ENCODE measurements around the gene OMP. TPM values are rescaled to one million over a fixed set of nuclear protein-coding genes. Genes with fewer than 3 reads are reported as not detected.

The OMP gene
- total and polyA plus RNA-seq, 7 donors: 0.32 TPM; not detected in 6

- no peak for TF ChIP-seq CTCF (IDR thresholded peaks at IDR 0.05)
- DNase-seq (no peak), ATAC-seq (no peak)
- H3K27me3 ChIP-seq (ENCODE audit: insufficient read depth in 3 of 3, low read length in 2 of 3): no peaks in the 10 kb centered on the region
- intact Hi-C loops (cut with DNase I): no loop called here
- no peaks in the 10 kb centered on the region for H3K9me3 ChIP-seq
- no peak overlapping the region for H3K27ac ChIP-seq
- no peaks in the 10 kb centered on the region for H3K36me3 ChIP-seq (ENCODE audit: insufficient read depth in 1 of 2, low read depth in 1 of 2)
- WGBS, 3 donors: 88 to 90% (median 89%) methylated on average over 7 of the region's 7 CpGs
- no peaks in the 10 kb centered on the region for H3K4me1 ChIP-seq
- no peak overlapping the region for H3K4me3 ChIP-seq
These were observed 42.3 kb downstream of the OMP start for GRCh38 chr11:77144857-77145428.

- no peak for ATAC-seq
- H3K9me3 ChIP-seq: no peaks in the 10 kb centered on the region
- H3K36me3 ChIP-seq (ENCODE audit: insufficient read depth in 1 of 2, low read depth in 1 of 2): no peaks in the 10 kb centered on the region
- no peak overlapping the region for H3K4me3 ChIP-seq
- H3K27ac ChIP-seq: no peak overlapping the region
- no peak for TF ChIP-seq CTCF (IDR thresholded peaks at IDR 0.05)
- H3K27me3 ChIP-seq (ENCODE audit: insufficient read depth in 3 of 3, low read length in 2 of 3): no peaks in the 10 kb centered on the region
- intact Hi-C loops (cut with DNase I): no loop called here
- 81 to 88% (median 87%) methylated on average over 10 of the region's 10 CpGs for WGBS, 3 donors
- H3K4me1 ChIP-seq: no peaks in the 10 kb centered on the region
- peak in 1 of 2 donors; percentile 42 for DNase-seq
These were observed 43.8 kb downstream of the OMP start for GRCh38 chr11:77146261-77147035.

GRCh38 chr11:77147036-77147315 is 44.3 kb downstream of the OMP start:
- ATAC-seq (no peak), DNase-seq (peak in 1 of 2 donors; percentile 3)
- Histone ChIP-seq H3K9me3 (no peaks in the 10 kb centered on the region), H3K27me3 (ENCODE audit: insufficient read depth in 3 of 3, low read length in 2 of 3) (no peaks in the 10 kb centered on the region), H3K4me3 (no peak overlapping the region), H3K27ac (no peak overlapping the region), H3K36me3 (ENCODE audit: insufficient read depth in 1 of 2, low read depth in 1 of 2) (no peaks in the 10 kb centered on the region), H3K4me1 (no peaks in the 10 kb centered on the region)
- 71 to 100% (median 90%) methylated on average over 1 of the region's 1 CpG for WGBS, 3 donors
- intact Hi-C loops (cut with DNase I): no loop called here
- TF ChIP-seq CTCF (IDR thresholded peaks at IDR 0.05): no peak

- intact Hi-C loops (cut with DNase I): no loop called here
- Histone ChIP-seq H3K36me3 (ENCODE audit: insufficient read depth in 1 of 2, low read depth in 1 of 2) (no peaks in the 10 kb centered on the region), H3K9me3 (no peaks in the 10 kb centered on the region), H3K4me1 (no peaks in the 10 kb centered on the region), H3K4me3 (no peak overlapping the region), H3K27me3 (ENCODE audit: insufficient read depth in 3 of 3, low read length in 2 of 3) (no peaks in the 10 kb centered on the region), H3K27ac (no peak overlapping the region)
- no peak for DNase-seq
- ATAC-seq: no peak
- WGBS, 3 donors: 54 to 68% (median 56%) methylated on average over 39 to 47 of the region's 47 CpGs
- no peak for TF ChIP-seq CTCF (IDR thresholded peaks at IDR 0.05)
These were observed 45.2 kb downstream of the OMP start for GRCh38 chr11:77147668-77148321.

All from psoas muscle (tissue), 8 donors.